Mesothelial cell of epicardium (in vitro differentiated cells): ENCODE results near the gene ARHGEF40. TPM values are rescaled to one million over a fixed set of nuclear protein-coding genes. Genes with fewer than 3 reads are reported as not detected.

Experiments used
- DNase-seq, 2 experiments: peaks; one replicate each; pipeline ENCODE4 v3.0.0; 2021; ENCODE audit warnings: low spot score in 2 of 2; ENCODE audit not compliant: unreplicated experiment in 2 of 2
- H3K27ac Mint-ChIP-seq: 2 replicates; pipeline ENCODE4 v1.8.0; 2021; ENCODE audit warnings: mixed read lengths
- H3K27me3 Mint-ChIP-seq: 2 replicates; pipeline ENCODE4 v1.8.0; 2021; ENCODE audit warnings: low read depth, mixed read lengths
- H3K36me3 Mint-ChIP-seq: 2 replicates; pipeline ENCODE4 v1.8.0; 2021; ENCODE audit warnings: mixed read lengths
- H3K4me1 Mint-ChIP-seq: 2 replicates; pipeline ENCODE4 v1.8.0; 2021; ENCODE audit warnings: mixed read lengths
- H3K4me3 Mint-ChIP-seq: 2 replicates; pipeline ENCODE4 v1.8.0; 2021; ENCODE audit warnings: mild to moderate bottlenecking, moderate library complexity, mixed read lengths
- H3K9me3 Mint-ChIP-seq: 2 replicates; pipeline ENCODE4 v1.8.0; 2021; ENCODE audit warnings: mixed read lengths
- CTCF ChIP-seq: fragments of 200-600 bp; sonication (generic); IDR thresholded peaks from one replicate; pipeline ENCODE4 v1.5.0; 2021; ENCODE audit warnings: antibody characterized with exemption; ENCODE audit not compliant: unreplicated experiment
- total RNA-seq: library from RNA; stranded (reverse); gene quantifications from 3 replicates; pipeline ENCODE4 v1.2.1, GENCODE V29; 2021

Gene ARHGEF40
- total RNA-seq, 1 donor from 2014 or later: 96.2 TPM

GRCh38 chr14:21108791-21109190 is 38.7 kb downstream of the ARHGEF40 start:
- H3K36me3 Mint-ChIP-seq: no peaks in the 10 kb centered on the region
- H3K27ac Mint-ChIP-seq: no peak overlapping the region

GRCh38 chr14:21109377-21110138 is 39.5 kb downstream of the ARHGEF40 start:
- Mint-ChIP-seq H3K4me3 (no peak overlapping the region), H3K27ac (no peak overlapping the region), H3K4me1 (peaks cover 36% of the 10 kb centered on the region), H3K9me3 (no peaks in the 10 kb centered on the region), H3K36me3 (no peaks in the 10 kb centered on the region), H3K27me3 (no peaks in the 10 kb centered on the region)
- TF ChIP-seq CTCF: no peak
- no peak for DNase-seq

More at GRCh38 chr14:21108791-21109190, 38.7 kb downstream of the ARHGEF40 start:
- H3K4me1 Mint-ChIP-seq: peaks cover 38% of the 10 kb centered on the region
- no peak for DNase-seq
- TF ChIP-seq CTCF: no peak
- no peaks in the 10 kb centered on the region for H3K9me3 Mint-ChIP-seq
- no peak overlapping the region for H3K4me3 Mint-ChIP-seq
- H3K27me3 Mint-ChIP-seq: no peaks in the 10 kb centered on the region

- Mint-ChIP-seq H3K4me3 (no peak overlapping the region), H3K27me3 (no peaks in the 10 kb centered on the region), H3K4me1 (peaks cover 17% of the 10 kb centered on the region), H3K36me3 (no peaks in the 10 kb centered on the region), H3K27ac (no peak overlapping the region), H3K9me3 (no peaks in the 10 kb centered on the region)
- no peak for TF ChIP-seq CTCF
- DNase-seq: no peak
These were observed 42.2 kb downstream of the ARHGEF40 start for GRCh38 chr14:21112255-21112654.

GRCh38 chr14:21113369-21113768 is 43.3 kb downstream of the ARHGEF40 start:
- Mint-ChIP-seq H3K4me1 (peaks cover 8% of the 10 kb centered on the region), H3K4me3 (no peak overlapping the region), H3K9me3 (no peaks in the 10 kb centered on the region), H3K27ac (no peak overlapping the region), H3K27me3 (no peaks in the 10 kb centered on the region), H3K36me3 (no peaks in the 10 kb centered on the region)
- DNase-seq: no peak
- no peak for TF ChIP-seq CTCF

GRCh38 chr14:21118933-21119332 is 48.8 kb downstream of the ARHGEF40 start:
- Mint-ChIP-seq H3K9me3 (no peaks in the 10 kb centered on the region), H3K4me1 (no peaks in the 10 kb centered on the region), H3K27me3 (peaks cover 6% of the 10 kb centered on the region), H3K27ac (no peak overlapping the region), H3K36me3 (no peaks in the 10 kb centered on the region), H3K4me3 (no peak overlapping the region)
- DNase-seq: no peak
- TF ChIP-seq CTCF: no peak
